HG02852 (cell line): ENCODE data around the gene MRM2.

Experiments used
- ATAC-seq: cut with Tn5 transposase; IDR thresholded peaks from one replicate; pipeline ENCODE4 v1.9.1; 2021; ENCODE audit warnings: mild to moderate bottlenecking, moderate library complexity; ENCODE audit not compliant: unreplicated experiment

Gene MRM2

GRCh38 chr7:2241580-2242540 lies at the start of gene MRM2, which contains the start of gene NUDT1:
MRM2 (minus strand) TSS chr7:2242205; CDS start chr7:2242169, 36 bp downstream.
NUDT1 (plus strand) TSS chr7:2242226; CDS start chr7:2244575, 2,349 bp downstream.
- peak; percentile 68 for ATAC-seq

GRCh38 chr7:2290877-2291276 lies 48.9 kb upstream of the MRM2 start:
- ATAC-seq = no peak

GRCh38 chr7:2289621-2290020 lies 47.6 kb upstream of the MRM2 start:
- no peak for ATAC-seq

GRCh38 chr7:2289111-2289586 lies 47.1 kb upstream of the MRM2 start:
- no peak for ATAC-seq

- ATAC-seq = peak; percentile 72
Measured at GRCh38 chr7:2288503-2288902, 46.5 kb upstream of the MRM2 start.

- ATAC-seq = peak; percentile 34
Measured at GRCh38 chr7:2287745-2288144, 45.7 kb upstream of the MRM2 start.

- ATAC-seq = no peak
Measured at GRCh38 chr7:2283074-2283473, 41.1 kb upstream of the MRM2 start.

GRCh38 chr7:2282185-2282751 lies 40.3 kb upstream of the MRM2 start:
- ATAC-seq = no peak

- ATAC-seq = no peak
Measured at GRCh38 chr7:2281541-2281940, 39.5 kb upstream of the MRM2 start.

GRCh38 chr7:2280424-2280823 lies 38.4 kb upstream of the MRM2 start:
- ATAC-seq = no peak

- ATAC-seq = no peak
Measured at GRCh38 chr7:2279896-2280295, 37.9 kb upstream of the MRM2 start.

GRCh38 chr7:2278026-2278425 lies 36.0 kb upstream of the MRM2 start:
- no peak for ATAC-seq

GRCh38 chr7:2276107-2276506 lies 34.1 kb upstream of the MRM2 start:
- no peak for ATAC-seq

GRCh38 chr7:2275101-2275500 lies 33.1 kb upstream of the MRM2 start:
- no peak for ATAC-seq

- no peak for ATAC-seq
Measured at GRCh38 chr7:2274666-2275065, 32.7 kb upstream of the MRM2 start.

GRCh38 chr7:2273866-2274265 lies 31.9 kb upstream of the MRM2 start:
- no peak for ATAC-seq

GRCh38 chr7:2272031-2272430 lies 30.0 kb upstream of the MRM2 start:
- no peak for ATAC-seq

- ATAC-seq = no peak
Measured at GRCh38 chr7:2271273-2272026, 29.4 kb upstream of the MRM2 start.

- ATAC-seq = no peak
Measured at GRCh38 chr7:2270495-2270894, 28.5 kb upstream of the MRM2 start.

GRCh38 chr7:2269991-2270460 lies 28.0 kb upstream of the MRM2 start:
- ATAC-seq = no peak
